Skeletal muscle tissue (tissue), 4 donors: ENCODE results near the gene BGN. TPM values are rescaled to one million over a fixed set of nuclear protein-coding genes. Genes with fewer than 3 reads are reported as not detected.

Experiments used
- H3K27ac ChIP-seq: one replicate; pipeline ENCODE4 v1.7.0; 2013; ENCODE audit warnings: mild to moderate bottlenecking, low read depth, low read length, inconsistent platforms
- H3K27me3 ChIP-seq, 3 donors: one replicate each; pipeline ENCODE4 v1.7.0; 2013; ENCODE audit warnings: low read length in 3 of 3; ENCODE audit not compliant: control insufficient read depth in 3 of 3, insufficient read depth in 3 of 3
- H3K36me3 ChIP-seq, 3 donors: one replicate each; pipeline ENCODE4 v1.7.0; 2013; ENCODE audit warnings: low read length in 3 of 3; ENCODE audit not compliant: control insufficient read depth in 3 of 3, insufficient read depth in 3 of 3
- H3K4me1 ChIP-seq, 3 donors: one replicate each; pipeline ENCODE4 v1.7.0; 2013; ENCODE audit warnings: low read length in 3 of 3, mild to moderate bottlenecking in 3 of 3; ENCODE audit not compliant: control insufficient read depth in 3 of 3, insufficient read depth in 3 of 3
- H3K4me3 ChIP-seq, 3 donors: one replicate each; pipeline ENCODE4 v1.7.0; 2013; ENCODE audit warnings: low read length in 3 of 3
- H3K9ac ChIP-seq, 3 donors: one replicate each; pipeline ENCODE4 v1.7.0; 2013; ENCODE audit warnings: low read length in 3 of 3, mild to moderate bottlenecking in 3 of 3, moderate library complexity in 2 of 3, low read depth in 1 of 3
- H3K9me3 ChIP-seq, 3 donors: one replicate each; pipeline ENCODE4 v1.7.0; 2013; ENCODE audit warnings: low read length in 3 of 3; ENCODE audit not compliant: control insufficient read depth in 3 of 3
- total RNA-seq: library from RNA; depleted of rRNA; stranded (reverse); fragments of >200 nt; gene quantifications from one replicate; pipeline ENCODE4 v1.2.3, GENCODE V29; 2014
- donor health status: Osteomylitis.

BGN gene
- total RNA-seq, 1 donor from 2014 or later: 24.5 TPM

GRCh38 chrX:153491351-153491914 lies 3.3 kb upstream of the BGN start:
- Histone ChIP-seq H3K4me1 (peaks cover 12 to 21% (median 12%) of the 10 kb centered on the region in 3 donors), H3K36me3 (no peaks in the 10 kb centered on the region), H3K9me3 (no peaks in the 10 kb centered on the region), H3K27me3 (peaks cover 0 to 3% (median 0%) of the 10 kb centered on the region in 3 donors), H3K4me3 (no peak overlapping the region), H3K9ac (no peak overlapping the region), H3K27ac (no peak overlapping the region)

DNA sequence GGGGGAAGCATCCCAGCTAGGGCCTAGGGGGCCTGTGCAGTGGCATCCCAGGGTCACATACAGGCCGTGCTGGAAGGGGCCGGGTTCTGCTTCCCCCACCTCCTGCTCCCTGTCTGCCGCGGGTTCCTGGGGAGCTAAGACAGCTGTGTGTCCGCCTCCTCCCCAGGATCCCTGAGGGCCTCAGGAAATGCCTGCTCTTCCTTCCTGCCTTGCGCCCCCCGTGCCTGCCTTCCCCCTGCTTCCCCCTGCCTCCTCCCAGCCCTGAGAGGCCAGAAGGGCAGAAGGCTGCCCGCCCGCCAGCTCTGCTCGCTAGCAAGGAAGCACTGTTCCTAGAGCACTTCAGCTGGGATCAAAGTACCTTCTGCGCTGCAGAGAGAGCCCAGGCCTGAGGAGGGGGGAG lies 2.9 kb upstream of the BGN start:
- H3K4me3 ChIP-seq: no peak overlapping the region
- H3K27ac ChIP-seq: no peak overlapping the region
- peaks cover 0 to 3% (median 0%) of the 10 kb centered on the region in 3 donors for H3K27me3 ChIP-seq
- no peak overlapping the region for H3K9ac ChIP-seq
- no peaks in the 10 kb centered on the region for H3K9me3 ChIP-seq
- no peaks in the 10 kb centered on the region for H3K36me3 ChIP-seq
- H3K4me1 ChIP-seq: peaks cover 12 to 21% (median 12%) of the 10 kb centered on the region in 3 donors

GRCh38 chrX:153492543-153492942 lies 2.2 kb upstream of the BGN start:
- no peak overlapping the region for H3K4me3 ChIP-seq
- H3K27me3 ChIP-seq: peaks cover 0 to 3% (median 0%) of the 10 kb centered on the region in 3 donors
- peaks cover 9 to 21% (median 11%) of the 10 kb centered on the region in 3 donors for H3K4me1 ChIP-seq
- H3K9ac ChIP-seq: no peak overlapping the region
- no peaks in the 10 kb centered on the region for H3K9me3 ChIP-seq
- H3K36me3 ChIP-seq: no peaks in the 10 kb centered on the region
- H3K27ac ChIP-seq: no peak overlapping the region

- Histone ChIP-seq H3K36me3 (no peaks in the 10 kb centered on the region), H3K27ac (no peak overlapping the region), H3K4me1 (peaks cover 5 to 17% (median 6%) of the 10 kb centered on the region in 3 donors), H3K27me3 (peaks cover 0 to 3% (median 0%) of the 10 kb centered on the region in 3 donors), H3K9me3 (no peaks in the 10 kb centered on the region), H3K4me3 (no peak overlapping the region), H3K9ac (no peak overlapping the region)
Observed at GRCh38 chrX:153493085-153493484, 1.7 kb upstream of the BGN start.

DNA sequence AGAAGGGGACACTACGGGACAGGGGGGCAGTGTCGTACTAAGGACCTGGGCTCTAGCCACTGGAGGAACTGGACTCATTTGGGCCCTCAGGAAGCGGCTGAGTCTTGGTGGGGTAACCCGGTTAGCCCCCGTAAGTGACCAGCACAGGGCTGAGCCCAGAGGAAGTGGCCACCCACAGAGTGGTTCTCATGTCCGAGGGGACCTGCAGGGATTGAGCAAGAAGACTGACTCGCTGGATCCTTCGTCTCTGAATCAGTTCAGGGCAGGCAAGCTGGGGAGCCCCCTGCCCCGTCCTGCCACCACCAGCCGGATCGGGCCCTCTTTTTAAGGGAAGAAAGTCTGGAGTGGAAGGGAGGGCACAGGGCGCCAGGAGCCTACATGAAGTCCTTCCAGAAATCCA lies 719 bp upstream of the BGN start:
- peak overlapping the region in 1 of 3 donors; percentile 16 for H3K9ac ChIP-seq
- H3K4me1 ChIP-seq: peaks cover 0 to 11% (median 6%) of the 10 kb centered on the region in 3 donors
- peak overlapping the region; percentile 60 for H3K27ac ChIP-seq
- H3K9me3 ChIP-seq: no peaks in the 10 kb centered on the region
- no peaks in the 10 kb centered on the region for H3K36me3 ChIP-seq
- peaks cover 3 to 5% (median 3%) of the 10 kb centered on the region in 3 donors for H3K27me3 ChIP-seq
- H3K4me3 ChIP-seq: peak overlapping the region in 1 of 3 donors; percentile 14

DNA sequence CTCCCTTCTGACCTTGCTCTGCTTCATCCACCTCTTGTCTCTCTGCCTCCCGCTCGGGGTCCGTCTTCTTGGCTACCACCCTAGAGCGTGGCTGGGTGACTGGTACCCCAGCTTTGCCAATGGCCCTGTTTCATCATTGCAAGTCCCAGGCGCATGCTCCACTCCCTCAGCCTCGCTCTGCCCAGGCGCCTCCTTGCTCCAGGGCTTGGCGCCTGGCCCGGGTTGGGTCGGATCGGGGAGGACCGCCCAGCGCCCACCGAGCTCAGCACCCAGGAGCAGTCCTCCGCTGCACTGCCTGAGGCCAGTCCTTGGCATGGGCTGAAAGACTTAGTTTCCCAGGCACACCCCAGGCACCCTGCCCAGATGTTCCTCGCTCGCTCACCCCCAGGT lies 577 bp downstream of the BGN start:
- Histone ChIP-seq H3K4me1 (peaks cover 0 to 17% (median 9%) of the 10 kb centered on the region in 3 donors), H3K9ac (peak overlapping the region in 1 of 3 donors; percentile 45), H3K36me3 (no peaks in the 10 kb centered on the region), H3K27ac (peak overlapping the region; percentile 64), H3K4me3 (peak overlapping the region; percentile 28 to 46 (median 45)), H3K9me3 (no peaks in the 10 kb centered on the region), H3K27me3 (peaks cover 3 to 7% (median 3%) of the 10 kb centered on the region in 3 donors)

- peak overlapping the region in 1 of 3 donors; percentile 45 for H3K9ac ChIP-seq
- peaks cover 3 to 14% (median 3%) of the 10 kb centered on the region in 3 donors for H3K27me3 ChIP-seq
- peaks cover 0 to 24% (median 9%) of the 10 kb centered on the region in 3 donors for H3K4me1 ChIP-seq
- no peaks in the 10 kb centered on the region for H3K9me3 ChIP-seq
- H3K27ac ChIP-seq: no peak overlapping the region
- no peaks in the 10 kb centered on the region for H3K36me3 ChIP-seq
- H3K4me3 ChIP-seq: peak overlapping the region in 1 of 3 donors; percentile 28
Observed at GRCh38 chrX:153495903-153496589, 1.3 kb downstream of the BGN start.

GRCh38 chrX:153496590-153496959 lies 1.8 kb downstream of the BGN start:
- Histone ChIP-seq H3K4me3 (no peak overlapping the region), H3K9me3 (no peaks in the 10 kb centered on the region), H3K27me3 (peaks cover 3 to 16% (median 3%) of the 10 kb centered on the region in 3 donors), H3K36me3 (no peaks in the 10 kb centered on the region), H3K4me1 (peaks cover 0 to 25% (median 8%) of the 10 kb centered on the region in 3 donors), H3K9ac (no peak overlapping the region), H3K27ac (no peak overlapping the region)

GRCh38 chrX:153498453-153498852 lies 3.7 kb downstream of the BGN start:
- H3K4me1 ChIP-seq: peaks cover 0 to 23% (median 7%) of the 10 kb centered on the region in 3 donors
- no peak overlapping the region for H3K9ac ChIP-seq
- no peaks in the 10 kb centered on the region for H3K36me3 ChIP-seq
- H3K9me3 ChIP-seq: no peaks in the 10 kb centered on the region
- H3K4me3 ChIP-seq: no peak overlapping the region
- no peak overlapping the region for H3K27ac ChIP-seq
- H3K27me3 ChIP-seq: peaks cover 3 to 19% (median 3%) of the 10 kb centered on the region in 3 donors

DNA sequence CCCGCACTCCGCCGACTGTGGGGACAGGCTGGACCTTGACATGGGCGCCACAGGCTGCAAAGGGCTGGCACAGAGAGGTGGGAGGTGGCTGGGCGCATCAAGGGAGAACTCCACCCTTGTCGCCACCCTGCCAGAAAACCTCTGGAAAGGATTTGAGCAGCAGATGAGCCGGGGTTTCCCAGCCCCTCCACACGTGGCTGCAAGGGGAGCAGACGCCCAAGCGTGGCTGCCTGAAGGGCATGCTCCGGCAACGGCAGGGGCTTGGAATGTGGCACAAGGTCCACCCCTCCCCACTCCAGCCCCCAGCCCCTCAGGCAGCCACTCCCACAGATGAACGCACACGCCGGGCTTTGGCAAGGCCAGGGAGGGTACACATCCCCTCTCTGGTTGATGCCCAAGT lies 4.6 kb downstream of the BGN start:
- Histone ChIP-seq H3K27ac (no peak overlapping the region), H3K27me3 (peaks cover 3 to 21% (median 3%) of the 10 kb centered on the region in 3 donors), H3K9ac (no peak overlapping the region), H3K4me1 (peaks cover 0 to 23% (median 7%) of the 10 kb centered on the region in 3 donors), H3K9me3 (no peaks in the 10 kb centered on the region), H3K4me3 (no peak overlapping the region), H3K36me3 (no peaks in the 10 kb centered on the region)
